Fibroblast of mammary gland (primary cell): ENCODE results near the gene CKM.

Source experiments
- DNase-seq: peaks from one replicate; pipeline ENCODE4 v3.0.0-alpha.2; 2010; ENCODE audit warnings: low read depth
- H3K4me3 ChIP-seq: 2 replicates; pipeline ENCODE4 v1.5.1; 2011; ENCODE audit warnings: low read depth, mild to moderate bottlenecking, low read length, moderate library complexity; ENCODE audit not compliant: control insufficient read depth
- CTCF ChIP-seq: conservative IDR thresholded peaks from 2 replicates; pipeline ENCODE4 v1.5.1; 2011; ENCODE audit warnings: low read depth, low read length, inconsistent platforms; ENCODE audit not compliant: control insufficient read depth, insufficient read depth

CKM gene

GRCh38 chr19:45258862-45259261 lies 63.8 kb downstream of the CKM start:
- DNase-seq, result no peak
- H3K4me3 ChIP-seq, result no peak overlapping the region
- no peak for TF ChIP-seq CTCF

- no peak overlapping the region for H3K4me3 ChIP-seq
- no peak for DNase-seq
- no peak for TF ChIP-seq CTCF
Measured at GRCh38 chr19:45256836-45257235, 65.8 kb downstream of the CKM start.
